HG03565 (cell line): ENCODE data around the gene SPACA9.

ENCODE experiments used
- ATAC-seq: cut with Tn5 transposase; IDR thresholded peaks from one replicate; pipeline ENCODE4 v1.9.1; 2021; ENCODE audit warnings: mild to moderate bottlenecking, moderate library complexity; ENCODE audit not compliant: unreplicated experiment

The SPACA9 gene

GRCh38 chr9:132862533-132862932, 16.2 kb upstream of the SPACA9 start:
- no peak for ATAC-seq

GRCh38 chr9:132863096-132863495, 15.6 kb upstream of the SPACA9 start:
- no peak for ATAC-seq

- no peak for ATAC-seq
Observed at GRCh38 chr9:132864277-132864676, 14.4 kb upstream of the SPACA9 start.

- ATAC-seq = no peak
Observed at GRCh38 chr9:132864691-132865090, 14.0 kb upstream of the SPACA9 start.

GRCh38 chr9:132866898-132867297, 11.8 kb upstream of the SPACA9 start:
- ATAC-seq = no peak

- no peak for ATAC-seq
Observed at GRCh38 chr9:132869266-132869665, 9.4 kb upstream of the SPACA9 start.

GRCh38 chr9:132873403-132873802, 5.3 kb upstream of the SPACA9 start:
- no peak for ATAC-seq

- no peak for ATAC-seq
Observed at GRCh38 chr9:132875159-132875558, 3.5 kb upstream of the SPACA9 start.

- ATAC-seq = no peak
Observed at GRCh38 chr9:132876849-132877248, 1.8 kb upstream of the SPACA9 start.

- no peak for ATAC-seq
Observed at GRCh38 chr9:132877458-132877823, 1.3 kb upstream of the SPACA9 start.

GRCh38 chr9:132877824-132878694, 639 bp upstream of the SPACA9 start, which contains the start of gene AK8:
TSS of gene AK8 (minus strand) at chr9:132878284. CDS start at chr9:132878255, 29 bp downstream.
- peak; percentile 70 for ATAC-seq

GRCh38 chr9:132879457-132880323, 992 bp downstream of the SPACA9 start:
- no peak for ATAC-seq

- ATAC-seq = no peak
Observed at GRCh38 chr9:132880324-132880661, 1.6 kb downstream of the SPACA9 start.

GRCh38 chr9:132881826-132882225, 3.1 kb downstream of the SPACA9 start:
- no peak for ATAC-seq

- no peak for ATAC-seq
Observed at GRCh38 chr9:132882616-132883015, 3.9 kb downstream of the SPACA9 start.

- no peak for ATAC-seq
Observed at GRCh38 chr9:132883349-132884294, 4.9 kb downstream of the SPACA9 start.

GRCh38 chr9:132885720-132886333, 7.1 kb downstream of the SPACA9 start:
- no peak for ATAC-seq

GRCh38 chr9:132886334-132886725, 7.6 kb downstream of the SPACA9 start:
- ATAC-seq = no peak

GRCh38 chr9:132887181-132888120, 8.8 kb downstream of the SPACA9 start:
- ATAC-seq = no peak
